GM12874 (cell line): Measurements from ENCODE around the gene GNB3.

Experiments used
- TF ChIP-seq, protein P1 (sequence below): IDR thresholded peaks from 2 replicates; pipeline ENCODE4 v1.5.1; 2011; ENCODE audit warnings: low read depth, mild to moderate bottlenecking, control low read depth, low read length, moderate library complexity; ENCODE audit not compliant: insufficient read depth

Gene GNB3

GRCh38 chr12:6819106-6820030 lies 21.4 kb upstream of the GNB3 start:
- TF ChIP-seq, protein P1, sequence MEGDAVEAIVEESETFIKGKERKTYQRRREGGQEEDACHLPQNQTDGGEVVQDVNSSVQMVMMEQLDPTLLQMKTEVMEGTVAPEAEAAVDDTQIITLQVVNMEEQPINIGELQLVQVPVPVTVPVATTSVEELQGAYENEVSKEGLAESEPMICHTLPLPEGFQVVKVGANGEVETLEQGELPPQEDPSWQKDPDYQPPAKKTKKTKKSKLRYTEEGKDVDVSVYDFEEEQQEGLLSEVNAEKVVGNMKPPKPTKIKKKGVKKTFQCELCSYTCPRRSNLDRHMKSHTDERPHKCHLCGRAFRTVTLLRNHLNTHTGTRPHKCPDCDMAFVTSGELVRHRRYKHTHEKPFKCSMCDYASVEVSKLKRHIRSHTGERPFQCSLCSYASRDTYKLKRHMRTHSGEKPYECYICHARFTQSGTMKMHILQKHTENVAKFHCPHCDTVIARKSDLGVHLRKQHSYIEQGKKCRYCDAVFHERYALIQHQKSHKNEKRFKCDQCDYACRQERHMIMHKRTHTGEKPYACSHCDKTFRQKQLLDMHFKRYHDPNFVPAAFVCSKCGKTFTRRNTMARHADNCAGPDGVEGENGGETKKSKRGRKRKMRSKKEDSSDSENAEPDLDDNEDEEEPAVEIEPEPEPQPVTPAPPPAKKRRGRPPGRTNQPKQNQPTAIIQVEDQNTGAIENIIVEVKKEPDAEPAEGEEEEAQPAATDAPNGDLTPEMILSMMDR = no peak

DNA sequence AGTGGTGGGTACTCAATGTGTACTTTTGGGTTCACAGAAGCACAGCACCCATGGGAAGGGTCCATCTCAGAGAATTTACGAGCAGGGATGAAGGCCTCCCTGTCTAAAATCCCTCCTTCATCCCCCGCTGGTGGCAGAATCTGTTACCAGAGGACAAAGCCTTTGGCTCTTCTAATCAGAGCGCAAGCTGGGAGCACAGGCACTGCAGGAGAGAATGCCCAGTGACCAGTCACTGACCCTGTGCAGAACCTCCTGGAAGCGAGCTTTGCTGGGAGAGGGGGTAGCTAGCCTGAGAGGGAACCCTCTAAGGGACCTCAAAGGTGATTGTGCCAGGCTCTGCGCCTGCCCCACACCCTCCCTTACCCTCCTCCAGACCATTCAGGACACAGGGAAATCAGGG lies 20.6 kb upstream of the GNB3 start:
- TF ChIP-seq, protein P1 = no peak

- TF ChIP-seq, protein P1 = no peak
Measured at GRCh38 chr12:6821591-6822425, 18.9 kb upstream of the GNB3 start, which contains the start of gene GPR162. TSS of gene GPR162 (plus strand) at chr12:6821821. CDS start at chr12:6823899, 2,078 bp downstream.

DNA sequence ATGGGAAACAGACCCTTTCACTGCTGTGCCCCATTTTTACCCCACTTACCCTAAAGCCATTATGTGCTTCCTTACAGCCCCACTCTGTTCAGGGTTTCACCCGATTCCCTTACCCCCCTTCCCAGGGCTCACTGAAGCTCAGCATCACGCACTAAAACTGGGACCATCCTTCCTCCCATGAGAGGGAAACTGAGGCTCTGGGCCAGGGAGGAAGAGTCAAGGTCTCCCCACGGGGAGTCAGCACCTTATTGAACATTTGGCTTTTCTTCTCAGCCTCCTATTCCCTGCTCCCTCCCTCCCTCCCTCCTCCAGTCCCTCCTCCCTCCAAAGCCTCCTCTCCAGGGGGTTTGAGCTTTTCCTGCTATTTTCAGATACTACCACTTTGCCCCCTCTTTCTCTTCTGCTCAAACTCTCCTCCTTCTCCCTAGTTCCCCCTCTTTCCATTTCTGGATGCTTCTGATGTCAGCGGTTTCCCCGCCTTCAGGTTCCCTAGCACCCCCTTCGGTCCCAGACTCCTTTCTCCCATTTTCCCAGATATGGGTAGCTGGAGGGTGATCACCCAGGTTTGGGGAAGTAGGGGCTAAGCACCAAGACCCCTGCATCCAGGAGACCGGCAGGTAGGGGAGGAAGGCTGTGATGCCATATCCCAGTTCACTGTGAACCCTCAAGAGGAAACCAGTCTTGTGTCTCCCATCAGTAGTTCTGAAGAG lies 18.1 kb upstream of the GNB3 start:
- TF ChIP-seq, protein P1 = no peak

GRCh38 chr12:6823182-6824084 lies 17.3 kb upstream of the GNB3 start:
- TF ChIP-seq, protein P1 = no peak

DNA sequence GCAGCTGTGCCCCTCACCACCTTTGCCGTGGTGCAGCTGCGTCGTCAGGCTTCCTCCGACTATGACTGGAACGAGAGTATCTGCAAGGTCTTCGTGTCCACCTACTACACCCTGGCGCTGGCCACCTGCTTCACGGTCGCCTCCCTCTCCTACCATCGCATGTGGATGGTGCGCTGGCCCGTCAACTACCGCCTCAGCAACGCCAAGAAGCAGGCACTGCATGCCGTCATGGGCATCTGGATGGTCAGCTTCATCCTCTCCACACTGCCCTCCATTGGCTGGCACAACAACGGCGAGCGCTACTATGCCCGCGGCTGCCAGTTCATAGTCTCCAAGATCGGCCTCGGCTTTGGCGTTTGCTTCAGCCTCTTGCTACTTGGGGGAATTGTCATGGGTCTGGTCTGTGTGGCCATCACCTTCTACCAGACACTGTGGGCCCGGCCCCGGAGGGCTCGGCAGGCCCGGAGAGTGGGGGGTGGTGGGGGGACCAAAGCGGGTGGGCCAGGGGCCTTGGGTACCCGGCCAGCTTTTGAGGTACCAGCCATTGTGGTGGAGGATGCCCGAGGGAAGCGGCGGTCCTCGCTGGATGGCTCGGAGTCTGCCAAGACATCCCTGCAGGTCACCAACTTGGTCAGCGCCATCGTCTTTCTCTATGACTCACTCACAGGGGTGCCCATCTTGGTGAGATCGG lies 16.5 kb upstream of the GNB3 start:
- TF ChIP-seq, protein P1 = no peak
